AG08396 (cell line): ENCODE results near the gene TNFSF13B.

Source experiments
- DNase-seq: peaks from one replicate; pipeline ENCODE4 v3.0.0; 2012; ENCODE audit warnings: low spot score, mixed read lengths

Gene TNFSF13B

DNA sequence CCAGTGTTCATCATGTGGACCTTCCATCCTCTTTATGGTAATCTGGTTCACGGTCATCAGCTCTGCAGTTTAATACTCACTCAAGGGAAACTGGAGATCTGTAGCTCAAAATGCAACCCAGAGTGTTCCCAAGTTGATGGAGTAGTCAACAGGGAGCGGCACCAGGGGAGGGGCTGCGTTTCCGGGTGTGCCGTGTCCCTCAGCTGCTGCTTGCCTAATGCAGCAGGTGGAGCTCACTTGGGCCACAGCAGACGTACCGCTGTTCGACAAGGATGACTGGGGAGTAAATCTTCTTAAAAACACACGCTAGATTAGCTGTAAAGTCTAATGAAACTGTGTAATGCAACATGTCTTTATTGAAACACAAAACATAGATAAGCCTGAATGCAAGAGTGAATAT lies 81.1 kb downstream of the TNFSF13B start:
- DNase-seq: no peak

DNA sequence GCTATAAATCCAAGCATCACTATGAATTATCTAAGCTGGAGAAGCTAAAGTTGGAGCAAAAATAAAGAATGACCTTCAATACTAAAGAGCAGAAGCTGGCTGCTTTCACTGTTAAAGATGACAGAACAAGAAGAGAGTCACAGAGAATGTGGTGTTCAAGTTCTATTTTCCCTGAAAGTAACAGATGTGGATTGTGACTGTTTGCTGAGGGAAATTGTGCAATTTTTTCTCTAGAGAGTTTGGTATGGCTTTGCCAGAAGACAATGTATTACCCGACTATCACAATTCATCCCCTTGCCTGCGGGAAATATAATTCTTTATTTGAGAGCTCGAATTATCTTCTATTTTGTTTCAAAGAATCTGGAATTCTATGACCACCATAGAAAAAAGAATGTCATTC lies 83.1 kb downstream of the TNFSF13B start:
- DNase-seq: no peak

DNA sequence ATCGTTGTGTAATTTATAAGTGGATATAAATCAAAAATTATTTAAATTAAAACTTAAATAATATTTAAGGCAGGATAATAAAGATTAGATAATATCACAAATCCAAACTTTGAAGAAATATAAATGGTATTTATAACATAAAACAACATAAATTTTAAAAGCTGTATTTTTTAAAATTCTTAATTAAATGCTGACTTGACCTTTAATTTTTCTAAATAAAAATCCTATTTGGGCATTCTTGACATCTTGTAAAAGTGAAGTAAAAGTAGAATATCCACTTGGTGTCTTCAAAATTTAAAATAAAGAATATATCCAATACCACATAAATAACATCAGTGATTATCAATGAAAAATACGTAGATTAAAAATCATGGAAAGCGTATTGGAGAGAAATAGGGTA lies 87.7 kb downstream of the TNFSF13B start:
- no peak for DNase-seq
